HG03565 (cell line): ENCODE data around the gene RAVER2.
"Not testable (repeated sequence)": the region's sequence is repeated elsewhere in the genome, so short reads cannot be mapped to it uniquely, and the experiment has no call there.

ENCODE experiments used
- ATAC-seq: cut with Tn5 transposase; IDR thresholded peaks from one replicate; pipeline ENCODE4 v1.9.1; 2021; ENCODE audit warnings: mild to moderate bottlenecking, moderate library complexity; ENCODE audit not compliant: unreplicated experiment

Gene RAVER2, protein sequence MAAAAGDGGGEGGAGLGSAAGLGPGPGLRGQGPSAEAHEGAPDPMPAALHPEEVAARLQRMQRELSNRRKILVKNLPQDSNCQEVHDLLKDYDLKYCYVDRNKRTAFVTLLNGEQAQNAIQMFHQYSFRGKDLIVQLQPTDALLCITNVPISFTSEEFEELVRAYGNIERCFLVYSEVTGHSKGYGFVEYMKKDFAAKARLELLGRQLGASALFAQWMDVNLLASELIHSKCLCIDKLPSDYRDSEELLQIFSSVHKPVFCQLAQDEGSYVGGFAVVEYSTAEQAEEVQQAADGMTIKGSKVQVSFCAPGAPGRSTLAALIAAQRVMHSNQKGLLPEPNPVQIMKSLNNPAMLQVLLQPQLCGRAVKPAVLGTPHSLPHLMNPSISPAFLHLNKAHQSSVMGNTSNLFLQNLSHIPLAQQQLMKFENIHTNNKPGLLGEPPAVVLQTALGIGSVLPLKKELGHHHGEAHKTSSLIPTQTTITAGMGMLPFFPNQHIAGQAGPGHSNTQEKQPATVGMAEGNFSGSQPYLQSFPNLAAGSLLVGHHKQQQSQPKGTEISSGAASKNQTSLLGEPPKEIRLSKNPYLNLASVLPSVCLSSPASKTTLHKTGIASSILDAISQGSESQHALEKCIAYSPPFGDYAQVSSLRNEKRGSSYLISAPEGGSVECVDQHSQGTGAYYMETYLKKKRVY

DNA sequence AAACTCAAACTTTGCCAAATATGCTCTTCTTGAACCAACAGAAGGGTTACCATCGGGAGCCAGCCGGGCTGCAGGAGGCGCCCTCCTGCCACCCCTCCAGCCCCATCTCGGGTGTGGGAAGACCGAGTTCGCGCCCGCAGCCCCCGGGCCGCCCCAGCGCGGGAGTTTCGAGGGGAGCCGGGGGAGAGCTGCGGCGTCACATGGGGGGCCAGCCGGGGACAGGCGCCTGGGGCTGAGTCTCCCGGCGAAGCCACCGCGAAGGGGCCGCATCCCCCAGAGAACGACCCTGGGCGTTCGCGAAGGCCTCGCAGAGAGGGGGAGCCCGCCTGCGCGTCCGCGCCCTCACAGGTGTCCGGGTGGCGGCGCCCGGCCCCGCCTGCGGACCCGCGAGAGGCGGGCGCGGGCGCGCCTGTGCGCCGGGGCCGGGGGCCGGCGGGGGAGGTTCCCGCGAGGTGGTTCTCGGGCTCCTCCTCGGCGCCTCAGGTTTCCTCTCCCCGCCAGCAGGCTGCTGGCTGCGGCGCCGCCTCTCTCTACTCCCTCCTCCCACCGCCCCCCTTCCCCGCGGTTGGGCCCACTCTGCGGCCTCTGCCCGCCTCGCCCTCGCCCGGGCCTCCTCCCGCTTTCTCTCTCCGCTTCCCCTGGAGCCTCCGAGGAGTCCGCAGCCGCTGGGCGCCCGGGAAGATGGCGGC, at the start of gene RAVER2:
TSS of gene RAVER2 (plus strand) at position 584 of the 689 bp plus-strand sequence. CDS start at position 682, 98 bp downstream.
- ATAC-seq = no peak

DNA sequence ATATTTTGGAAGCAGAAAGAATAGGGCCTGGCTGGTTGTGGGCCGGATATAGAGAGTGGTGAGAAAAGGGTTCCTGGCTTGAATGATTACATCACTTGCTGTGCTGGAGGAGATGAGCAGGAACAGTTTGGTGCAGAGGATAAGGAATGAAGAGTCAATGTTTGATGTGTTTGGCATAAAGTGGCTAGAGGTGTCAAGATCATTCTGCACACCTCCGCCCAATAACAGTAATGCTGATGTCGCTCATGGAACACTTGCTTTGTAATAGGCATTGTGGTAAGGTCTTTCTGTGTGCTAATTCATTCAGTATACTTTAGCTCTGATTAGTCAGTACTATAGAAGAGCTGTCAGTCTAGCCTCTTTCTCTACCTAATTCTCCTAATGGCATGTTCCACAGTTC, 48.0 kb upstream of the RAVER2 start:
- no peak for ATAC-seq

DNA sequence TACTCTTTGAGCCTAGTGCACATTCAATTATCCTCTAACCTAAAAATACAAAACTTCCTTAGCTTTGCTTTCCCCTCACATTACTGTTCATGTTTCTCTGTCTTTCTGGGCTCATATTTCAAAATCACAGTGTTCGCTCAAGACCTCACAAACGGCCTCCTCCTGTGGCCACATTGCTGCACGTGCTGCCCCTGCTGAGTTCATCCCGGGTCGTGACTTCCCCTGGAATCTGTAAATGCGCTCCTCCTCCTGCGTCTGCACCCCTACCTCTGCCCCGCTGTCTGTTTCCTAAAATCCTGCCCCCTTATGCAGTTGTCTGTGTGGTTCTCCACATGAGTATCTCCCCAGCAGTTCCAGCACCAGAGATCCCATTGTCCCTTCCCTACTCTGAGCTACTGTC, 45.5 kb upstream of the RAVER2 start:
- no peak for ATAC-seq

DNA sequence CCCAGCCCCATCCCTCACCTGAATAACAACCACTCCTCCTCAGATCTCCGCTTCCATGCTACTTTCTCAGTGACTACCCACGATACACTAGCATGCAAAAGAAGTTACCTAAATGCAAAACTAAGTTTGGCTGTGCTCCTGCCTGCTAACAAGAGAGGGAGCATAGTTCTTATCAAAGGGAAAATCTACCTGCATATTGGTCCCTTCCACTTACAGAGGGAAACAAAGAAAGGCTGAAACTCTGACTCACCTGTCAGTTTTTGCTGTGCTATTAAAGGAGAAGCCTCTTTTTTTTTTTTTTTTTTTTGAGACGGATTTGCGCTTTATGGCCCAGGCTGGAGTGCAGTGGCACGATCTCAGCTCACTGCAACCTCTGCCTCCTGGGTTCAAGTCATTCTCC, 43.8 kb upstream of the RAVER2 start:
- ATAC-seq = no peak

DNA sequence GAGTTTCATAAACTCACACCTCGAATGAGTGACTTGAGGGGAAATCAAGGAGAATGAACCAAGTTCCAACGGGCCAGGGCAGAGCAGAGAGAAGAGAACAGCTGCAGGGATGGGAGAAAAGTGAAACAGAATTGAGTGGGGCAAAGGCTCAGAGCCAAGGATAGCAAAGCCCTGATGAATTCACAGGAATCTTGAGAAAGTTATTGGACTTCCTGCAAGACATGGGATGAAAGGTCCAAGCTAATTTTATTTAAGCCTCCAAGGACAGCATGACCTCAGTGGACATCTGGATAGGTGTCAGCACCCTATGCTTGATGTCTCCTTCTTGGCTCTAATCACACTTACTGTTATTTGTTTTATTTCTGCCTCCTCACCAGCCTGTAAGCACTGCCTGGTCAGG, 43.0 kb upstream of the RAVER2 start:
- no peak for ATAC-seq

DNA sequence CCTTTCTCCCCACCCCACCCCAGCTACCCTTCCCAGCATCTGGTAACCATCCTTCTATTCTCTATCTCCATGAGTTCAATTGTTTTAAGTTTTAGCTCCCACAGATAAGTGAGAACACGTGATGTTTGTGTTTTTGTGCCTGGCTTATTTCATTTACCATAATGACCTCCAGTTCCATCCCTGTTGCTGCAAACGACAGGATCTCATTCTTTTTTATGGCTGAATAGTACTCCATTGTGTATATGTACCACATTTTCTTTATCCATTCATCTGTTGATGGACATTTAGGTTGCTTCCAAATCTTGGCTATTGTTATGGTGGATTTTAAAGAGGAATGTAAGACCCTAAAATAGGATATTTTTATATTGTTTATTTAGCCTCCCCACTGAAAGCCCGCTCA, 42.2 kb upstream of the RAVER2 start:
- ATAC-seq = not testable (repeated sequence)

DNA sequence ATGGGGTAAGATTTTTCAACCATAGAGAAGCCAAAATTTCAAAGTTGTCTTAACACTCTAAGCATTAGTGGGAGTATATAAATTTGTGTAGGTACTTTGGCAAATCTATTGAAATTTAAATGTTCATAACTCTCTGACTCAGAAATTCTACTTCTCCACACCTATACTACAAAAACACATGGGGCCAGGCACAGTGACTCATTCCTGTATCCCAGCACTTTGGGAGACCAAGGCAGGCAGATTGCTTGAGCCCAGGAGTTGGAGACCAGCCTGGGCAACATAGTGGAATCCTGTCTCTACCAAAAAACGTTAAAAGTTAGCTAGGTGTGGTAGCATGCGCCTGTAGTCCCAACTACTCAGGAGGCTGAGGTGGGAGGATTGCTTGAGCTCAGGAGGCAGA, 41.3 kb upstream of the RAVER2 start:
- no peak for ATAC-seq

DNA sequence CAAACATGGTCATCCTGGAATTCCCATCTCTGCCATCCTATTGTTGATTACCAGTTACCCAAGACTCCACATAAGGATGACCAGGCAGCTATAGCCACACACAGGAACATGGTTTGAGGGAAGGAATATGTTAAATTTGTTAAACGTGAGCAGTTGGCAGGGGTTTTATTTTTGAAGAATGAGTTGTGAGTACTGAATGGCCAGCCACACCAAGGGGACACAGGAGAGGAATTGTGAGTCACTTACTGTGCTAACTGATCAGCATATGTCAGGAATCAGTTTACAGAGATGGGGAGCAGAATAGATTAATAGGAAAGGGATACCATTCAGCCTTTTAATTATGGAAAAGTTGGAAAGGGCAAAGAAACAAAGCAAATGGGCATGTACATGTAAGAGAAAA, 39.3 kb upstream of the RAVER2 start:
- ATAC-seq = no peak

DNA sequence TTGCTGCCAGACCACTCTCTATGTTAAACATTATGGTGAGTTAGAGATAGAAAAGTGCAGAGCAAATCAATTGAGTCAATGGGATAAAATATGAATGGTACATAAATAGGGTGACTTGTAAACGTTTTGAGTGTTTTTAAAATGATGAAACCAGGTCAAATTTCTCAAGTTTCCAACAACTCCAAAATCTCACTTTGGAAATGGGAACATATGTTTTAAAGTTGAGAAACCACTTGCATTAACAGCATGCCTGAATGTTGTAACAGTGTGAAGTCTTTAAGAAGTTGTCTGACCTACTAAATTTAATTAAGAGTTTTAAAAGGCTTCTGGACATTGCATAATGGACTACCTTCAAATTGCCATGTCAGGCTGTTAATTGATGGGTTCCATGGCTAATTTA, 33.6 kb upstream of the RAVER2 start:
- no peak for ATAC-seq

DNA sequence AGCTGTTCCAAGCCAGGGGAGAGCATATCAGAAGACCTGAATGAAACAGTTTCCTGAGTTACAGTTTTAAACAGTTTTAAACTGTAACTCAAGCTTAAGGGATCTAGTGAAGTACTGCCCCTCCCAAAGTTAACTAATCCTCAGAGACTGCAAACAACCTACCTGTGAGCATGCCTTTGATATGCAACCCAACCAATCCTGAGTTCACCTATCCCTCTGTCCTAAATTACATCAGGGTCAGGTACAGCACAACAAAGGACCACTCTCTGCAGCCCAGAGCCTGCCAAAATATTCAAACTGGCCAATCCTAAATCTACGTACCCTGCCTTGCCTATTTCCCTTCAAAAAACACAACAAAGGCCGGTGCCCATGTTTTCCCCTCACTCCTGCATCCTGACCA, 32.8 kb upstream of the RAVER2 start:
- no peak for ATAC-seq

DNA sequence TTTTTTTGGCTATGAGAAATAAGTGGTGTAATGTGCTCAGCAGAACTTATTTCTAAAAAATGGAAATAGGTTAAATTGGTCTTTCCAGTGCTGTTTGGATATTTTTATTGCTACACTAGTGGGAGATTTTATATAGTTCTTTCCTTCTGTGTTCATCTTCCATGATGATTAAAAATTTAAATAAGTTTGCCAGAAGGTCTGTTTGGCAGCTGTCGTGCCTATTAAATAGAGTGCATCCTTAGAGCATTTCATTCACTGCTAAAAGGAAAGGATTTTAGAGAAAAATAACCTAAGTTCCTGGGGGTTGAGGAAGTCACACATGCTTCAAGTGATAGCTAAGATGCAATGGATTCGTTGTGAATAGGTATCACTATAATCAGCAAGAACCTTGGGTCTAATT, 29.7 kb upstream of the RAVER2 start:
- no peak for ATAC-seq

DNA sequence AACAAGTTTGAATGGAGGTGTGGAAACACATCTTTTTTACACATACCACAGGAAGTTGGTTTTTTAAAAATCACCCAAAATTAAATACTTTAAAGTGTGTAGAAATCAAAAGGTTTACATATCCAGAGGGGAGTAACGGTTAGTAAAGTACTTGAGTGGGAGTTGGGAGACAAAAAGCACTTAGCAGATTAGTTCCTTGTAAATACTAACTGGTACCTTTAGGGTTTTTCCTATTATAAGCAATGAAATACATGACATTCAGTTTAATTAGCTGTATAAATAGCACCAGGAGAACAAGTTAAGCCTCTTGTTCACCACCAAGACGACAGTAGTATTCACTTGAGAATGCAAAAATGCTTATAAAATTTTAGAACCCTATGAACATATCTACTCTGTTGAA, 23.7 kb upstream of the RAVER2 start:
- ATAC-seq = no peak

DNA sequence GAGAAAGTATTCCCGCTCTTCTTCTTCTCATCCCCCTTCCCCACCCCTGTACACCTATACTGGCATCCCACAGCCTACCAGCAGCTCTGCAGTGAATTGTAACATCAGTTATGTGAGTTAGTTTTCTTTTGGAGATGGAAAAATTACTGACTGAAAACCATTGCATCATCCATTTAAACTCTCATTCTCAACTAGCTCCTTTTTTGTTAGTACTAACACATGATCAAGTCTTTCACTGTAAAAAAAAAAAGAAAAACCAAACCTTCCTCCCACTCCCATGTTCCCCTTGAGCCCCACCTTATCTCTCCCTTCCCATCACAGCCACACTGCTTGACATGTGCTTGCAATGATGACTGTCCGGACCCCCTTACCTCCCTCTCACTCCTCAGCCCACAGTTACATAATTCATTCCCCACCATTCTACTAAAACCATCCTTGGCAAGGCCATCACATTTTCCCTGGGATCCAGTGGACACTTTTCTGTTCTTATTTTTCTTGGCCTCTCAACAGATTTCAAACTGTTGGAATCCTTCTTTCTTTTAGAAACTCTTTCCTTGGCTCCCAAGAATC, 23.2 kb upstream of the RAVER2 start:
- ATAC-seq = no peak

DNA sequence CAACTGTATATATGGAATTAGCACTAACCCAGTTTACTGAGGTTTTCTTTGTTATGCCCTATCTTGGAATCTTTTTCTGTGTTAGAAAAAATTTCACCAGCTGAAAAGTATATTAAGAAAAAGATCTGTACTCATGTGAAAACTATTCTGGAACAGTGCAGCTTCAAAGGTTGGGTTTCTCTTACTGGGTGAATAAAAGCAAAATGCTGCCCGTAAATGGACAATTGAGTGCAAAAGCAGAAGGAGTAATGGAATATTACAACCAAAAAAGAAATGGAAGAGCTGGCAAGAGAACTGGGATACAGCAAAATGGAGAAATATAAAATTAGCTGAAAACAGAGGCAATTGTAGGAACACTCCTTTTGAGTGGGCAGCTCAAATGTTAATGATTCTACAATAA, 17.0 kb upstream of the RAVER2 start:
- no peak for ATAC-seq

DNA sequence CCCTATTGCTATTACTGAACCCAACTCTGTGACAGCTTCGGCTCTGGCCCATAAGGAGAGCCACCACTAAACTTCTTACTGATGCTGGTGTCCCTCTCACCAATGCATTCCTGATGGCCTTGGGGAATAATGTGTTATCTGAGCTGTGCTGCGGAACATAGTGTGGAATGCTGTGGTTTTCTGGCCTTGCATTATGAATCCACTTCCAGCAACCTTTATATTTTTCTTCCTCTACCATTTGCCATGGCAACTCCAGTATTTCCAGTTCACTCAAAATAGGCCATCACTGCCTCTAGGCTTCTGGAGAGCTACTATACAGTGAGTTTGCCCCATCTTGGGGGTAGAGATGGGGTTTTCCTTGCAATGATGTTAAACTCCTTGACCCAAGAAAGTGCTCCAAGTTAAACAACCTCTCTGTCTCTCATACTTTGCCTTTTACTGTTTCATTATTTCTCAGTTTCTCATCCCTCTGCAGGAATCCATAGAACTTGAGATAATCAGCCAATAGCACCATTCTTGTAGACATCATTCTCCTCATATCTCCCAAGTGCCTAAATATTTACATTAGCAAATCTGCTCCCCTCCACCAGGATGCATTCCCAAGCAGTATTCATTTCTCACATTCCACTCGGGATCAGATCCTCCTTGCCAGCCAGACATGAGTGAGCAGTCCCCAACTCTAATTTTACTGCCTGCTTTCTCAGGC, 11.1 kb upstream of the RAVER2 start:
- ATAC-seq = no peak

DNA sequence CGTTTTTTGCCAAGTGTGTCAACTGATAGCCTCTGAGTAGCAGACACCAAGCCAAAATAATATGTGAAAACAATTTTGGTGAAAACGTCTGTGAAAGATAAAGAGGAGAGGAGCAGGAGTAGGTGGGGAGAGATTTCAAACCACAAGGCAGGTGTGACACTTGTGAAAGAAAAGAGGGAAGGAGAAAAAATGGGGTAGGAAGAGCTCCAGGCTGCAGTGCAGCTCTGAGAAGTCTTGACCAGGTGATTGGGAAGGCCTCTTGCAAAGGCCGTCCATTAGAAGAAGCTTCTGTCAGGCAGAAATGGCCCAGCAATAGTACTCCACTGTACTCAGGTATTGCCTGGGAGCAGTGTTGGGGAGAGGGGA, 10.6 kb upstream of the RAVER2 start:
- ATAC-seq = no peak

DNA sequence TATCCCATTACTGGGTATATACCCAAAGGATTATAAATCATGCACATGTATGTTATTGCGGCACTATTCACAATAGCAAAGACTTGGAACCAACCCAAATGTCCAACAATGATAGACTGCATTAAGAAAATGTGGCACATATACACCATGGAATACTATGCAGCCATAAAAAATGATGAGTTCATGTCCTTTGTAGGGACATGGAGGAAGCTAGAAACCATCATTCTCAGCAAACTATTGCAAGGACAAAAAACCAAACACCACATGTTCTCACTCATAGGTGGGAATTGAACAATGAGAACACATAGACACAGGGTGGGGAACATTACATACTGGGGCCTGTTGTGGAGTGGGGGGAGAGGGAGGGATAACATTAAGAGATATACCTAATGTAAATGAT, 4.2 kb upstream of the RAVER2 start:
- ATAC-seq = not testable (repeated sequence)

DNA sequence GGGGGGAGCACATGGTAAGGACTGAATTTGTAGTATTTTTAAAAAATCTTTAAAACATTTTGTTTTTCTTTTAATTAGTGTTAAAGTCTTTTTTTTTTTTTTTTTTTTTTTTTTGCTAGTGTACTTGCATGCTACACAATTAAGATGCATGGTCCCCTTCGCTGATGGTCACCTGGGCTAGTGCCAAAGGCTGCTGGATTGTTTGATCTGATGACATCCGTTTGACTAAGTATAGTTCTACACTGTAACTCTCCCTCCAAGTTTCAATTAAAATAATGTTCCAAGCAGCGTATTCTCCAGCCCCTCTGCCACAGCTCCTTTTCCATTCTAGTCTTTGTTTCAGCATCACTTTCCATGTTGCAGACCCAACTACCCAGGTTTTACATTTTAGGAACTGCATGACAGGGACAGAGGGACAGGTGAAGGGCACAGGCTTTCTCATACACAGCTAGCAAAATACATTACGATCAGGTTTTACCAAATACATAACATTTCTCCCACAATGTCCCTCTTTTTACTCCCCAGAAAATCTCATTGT, 852 bp upstream of the RAVER2 start:
- ATAC-seq = no peak

DNA sequence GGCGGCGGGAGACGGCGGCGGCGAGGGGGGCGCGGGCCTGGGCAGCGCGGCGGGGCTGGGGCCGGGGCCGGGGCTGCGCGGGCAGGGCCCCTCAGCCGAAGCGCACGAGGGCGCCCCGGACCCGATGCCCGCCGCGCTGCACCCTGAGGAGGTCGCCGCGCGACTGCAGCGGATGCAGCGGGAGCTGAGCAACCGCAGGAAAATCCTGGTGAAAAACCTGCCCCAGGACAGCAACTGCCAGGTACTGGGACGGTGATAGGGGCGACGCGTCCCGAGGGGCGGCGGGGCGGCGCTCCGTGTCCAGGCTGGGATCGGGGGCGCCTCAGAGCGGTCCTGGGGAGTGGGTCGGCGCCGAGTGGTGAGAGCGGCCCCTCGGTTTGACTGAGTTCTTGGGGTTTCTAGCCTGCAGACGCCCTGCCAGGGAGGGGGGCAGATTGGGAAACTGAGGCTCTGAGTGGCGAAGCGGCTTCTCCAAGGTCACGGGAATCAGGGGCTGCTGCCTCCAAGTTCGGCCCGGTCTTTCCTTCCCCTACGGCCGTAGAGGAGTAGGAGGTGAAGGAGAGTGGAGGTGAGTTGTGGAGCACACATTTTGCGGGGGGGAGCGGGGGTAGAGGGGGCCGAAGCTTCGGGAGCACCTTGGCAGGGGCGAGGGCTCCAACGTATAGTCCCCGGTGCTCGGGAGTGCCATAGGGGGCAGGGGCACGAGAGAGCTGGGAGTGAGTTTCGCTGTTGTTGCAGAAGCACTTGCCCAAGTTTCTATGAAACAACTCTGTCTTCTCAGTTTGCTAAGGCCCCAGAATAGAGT, 508 bp downstream of the RAVER2 start:
- ATAC-seq = no peak
